Measurements from ENCODE around the gene MSLN.

DNA sequence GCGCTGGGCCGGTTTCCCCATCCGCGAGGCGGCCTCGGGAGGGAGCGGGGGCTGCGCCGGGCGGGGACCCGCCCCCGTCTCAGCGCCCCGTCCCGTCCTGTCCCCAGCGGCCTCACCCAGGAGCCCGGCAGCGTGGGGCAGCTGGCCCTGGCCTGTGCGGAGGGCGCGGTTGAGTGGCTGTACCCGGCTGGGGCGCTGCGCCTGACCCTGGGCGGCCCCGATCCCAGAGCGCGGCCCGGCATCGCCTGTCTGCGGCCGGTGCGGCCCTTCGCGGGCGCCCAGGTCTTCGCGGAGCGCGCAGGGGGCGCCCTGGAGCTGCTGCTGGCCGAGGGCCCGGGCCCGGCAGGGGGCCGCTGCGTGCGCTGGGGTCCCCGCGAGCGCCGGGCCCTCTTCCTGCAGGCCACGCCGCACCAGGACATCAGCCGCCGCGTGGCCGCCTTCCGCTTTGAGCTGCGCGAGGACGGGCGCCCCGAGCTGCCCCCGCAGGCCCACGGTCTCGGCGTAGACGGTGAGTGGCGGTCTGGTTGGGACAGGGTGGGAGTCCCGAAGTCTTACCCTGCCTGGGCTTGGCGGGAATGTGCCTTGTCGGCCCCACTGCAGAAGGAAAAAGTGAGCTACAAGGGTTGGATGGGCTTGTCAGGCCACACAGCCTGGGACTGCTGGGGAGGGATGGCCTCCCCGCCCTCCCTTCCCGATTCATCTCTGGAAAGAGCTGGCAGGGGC lies 44.9 kb upstream of the MSLN start:
- TF ChIP-seq, protein P1, sequence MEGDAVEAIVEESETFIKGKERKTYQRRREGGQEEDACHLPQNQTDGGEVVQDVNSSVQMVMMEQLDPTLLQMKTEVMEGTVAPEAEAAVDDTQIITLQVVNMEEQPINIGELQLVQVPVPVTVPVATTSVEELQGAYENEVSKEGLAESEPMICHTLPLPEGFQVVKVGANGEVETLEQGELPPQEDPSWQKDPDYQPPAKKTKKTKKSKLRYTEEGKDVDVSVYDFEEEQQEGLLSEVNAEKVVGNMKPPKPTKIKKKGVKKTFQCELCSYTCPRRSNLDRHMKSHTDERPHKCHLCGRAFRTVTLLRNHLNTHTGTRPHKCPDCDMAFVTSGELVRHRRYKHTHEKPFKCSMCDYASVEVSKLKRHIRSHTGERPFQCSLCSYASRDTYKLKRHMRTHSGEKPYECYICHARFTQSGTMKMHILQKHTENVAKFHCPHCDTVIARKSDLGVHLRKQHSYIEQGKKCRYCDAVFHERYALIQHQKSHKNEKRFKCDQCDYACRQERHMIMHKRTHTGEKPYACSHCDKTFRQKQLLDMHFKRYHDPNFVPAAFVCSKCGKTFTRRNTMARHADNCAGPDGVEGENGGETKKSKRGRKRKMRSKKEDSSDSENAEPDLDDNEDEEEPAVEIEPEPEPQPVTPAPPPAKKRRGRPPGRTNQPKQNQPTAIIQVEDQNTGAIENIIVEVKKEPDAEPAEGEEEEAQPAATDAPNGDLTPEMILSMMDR (optimal IDR thresholded peaks at IDR 0.05 in 1 of 3, IDR thresholded peaks at IDR 0.05 in 1 of 3, conservative IDR thresholded peaks at IDR 0.05 in 1 of 3; ENCODE audit: extremely low read depth in 1 of 3, insufficient read depth in 2 of 3, low read length in 3 of 3), result peak in 1 of 3 experiments; percentile 38
- no peak for TF ChIP-seq EZH2 (IDR thresholded peaks at IDR 0.05; ENCODE audit: low read length)
